Esophagus squamous epithelium (tissue), 4 donors: Measurements from ENCODE around the gene UBE2I.

Source experiments
- POLR2A ChIP-seq, 4 donors: fragments of 450-650 bp; IDR thresholded peaks; one replicate each; pipeline ENCODE4 v1.6.1; 2017; ENCODE audit warnings: antibody characterized with exemption in 4 of 4, mild to moderate bottlenecking in 4 of 4, moderate library complexity in 3 of 4
- TF ChIP-seq, protein P1 (sequence below), 6 experiments: fragments of 450-650 bp in 4 of 6; fragments of 200-600 bp in 2 of 6; sonication (generic) in 2 of 6; IDR thresholded peaks; one replicate each; pipeline ENCODE4 v1.5.1; 2016 to 2019; ENCODE audit warnings: antibody characterized with exemption in 6 of 6, mild to moderate bottlenecking in 4 of 6, moderate library complexity in 4 of 6

DNA sequence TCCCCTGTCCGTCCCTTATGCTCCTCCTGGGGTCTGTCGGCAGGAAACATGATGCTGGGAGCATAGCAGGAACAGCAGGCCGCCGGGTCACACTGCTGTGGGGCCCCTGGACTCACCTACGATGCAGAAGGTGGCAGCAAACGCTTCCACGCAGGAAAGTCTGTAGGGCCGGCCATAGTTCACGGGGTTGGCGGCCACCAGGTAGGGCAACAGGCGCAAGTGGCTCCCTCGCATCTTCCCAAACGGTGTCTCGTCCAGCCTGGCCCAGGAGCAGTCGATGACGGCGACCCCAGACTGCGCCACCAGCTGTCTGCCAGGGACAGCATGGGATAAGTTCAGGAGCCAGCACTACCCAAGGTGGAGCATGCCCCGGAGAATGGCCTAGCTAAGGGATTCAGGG is 41.3 kb downstream of the UBE2I start:
- TF ChIP-seq, protein P1, sequence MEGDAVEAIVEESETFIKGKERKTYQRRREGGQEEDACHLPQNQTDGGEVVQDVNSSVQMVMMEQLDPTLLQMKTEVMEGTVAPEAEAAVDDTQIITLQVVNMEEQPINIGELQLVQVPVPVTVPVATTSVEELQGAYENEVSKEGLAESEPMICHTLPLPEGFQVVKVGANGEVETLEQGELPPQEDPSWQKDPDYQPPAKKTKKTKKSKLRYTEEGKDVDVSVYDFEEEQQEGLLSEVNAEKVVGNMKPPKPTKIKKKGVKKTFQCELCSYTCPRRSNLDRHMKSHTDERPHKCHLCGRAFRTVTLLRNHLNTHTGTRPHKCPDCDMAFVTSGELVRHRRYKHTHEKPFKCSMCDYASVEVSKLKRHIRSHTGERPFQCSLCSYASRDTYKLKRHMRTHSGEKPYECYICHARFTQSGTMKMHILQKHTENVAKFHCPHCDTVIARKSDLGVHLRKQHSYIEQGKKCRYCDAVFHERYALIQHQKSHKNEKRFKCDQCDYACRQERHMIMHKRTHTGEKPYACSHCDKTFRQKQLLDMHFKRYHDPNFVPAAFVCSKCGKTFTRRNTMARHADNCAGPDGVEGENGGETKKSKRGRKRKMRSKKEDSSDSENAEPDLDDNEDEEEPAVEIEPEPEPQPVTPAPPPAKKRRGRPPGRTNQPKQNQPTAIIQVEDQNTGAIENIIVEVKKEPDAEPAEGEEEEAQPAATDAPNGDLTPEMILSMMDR (IDR thresholded peaks at IDR 0.05): no peak
- TF ChIP-seq POLR2A (IDR thresholded peaks at IDR 0.05): no peak
